ENCODE measurements around the gene UBL4A.

DNA sequence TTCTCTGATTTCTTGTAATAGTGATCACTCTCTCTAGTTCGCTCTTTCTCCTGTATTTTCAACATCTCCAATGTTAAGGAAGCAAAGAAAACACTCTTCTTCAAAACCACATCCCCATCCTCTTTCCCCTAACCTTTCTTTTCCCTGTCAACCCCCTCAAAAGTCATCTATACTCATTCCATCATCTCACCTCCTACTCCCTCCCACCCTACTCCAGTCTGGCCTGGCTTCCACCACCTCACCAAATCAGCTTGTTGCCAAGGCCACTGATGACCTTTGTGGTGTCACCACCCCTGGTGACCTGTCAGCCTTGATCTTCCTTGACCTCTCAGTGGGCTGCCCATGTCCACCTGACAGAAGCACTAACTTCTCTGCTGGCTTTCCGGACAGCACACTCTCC is 27.3 kb upstream of the UBL4A start:
- no peak for TF ChIP-seq TCF4 (CRISPR knock-in tag; IDR thresholded peaks at IDR 0.05; ENCODE audit: borderline replicate concordance)
- TF ChIP-seq RARB (CRISPR knock-in tag; IDR thresholded peaks at IDR 0.05) = no peak
- TF ChIP-seq, protein P1, sequence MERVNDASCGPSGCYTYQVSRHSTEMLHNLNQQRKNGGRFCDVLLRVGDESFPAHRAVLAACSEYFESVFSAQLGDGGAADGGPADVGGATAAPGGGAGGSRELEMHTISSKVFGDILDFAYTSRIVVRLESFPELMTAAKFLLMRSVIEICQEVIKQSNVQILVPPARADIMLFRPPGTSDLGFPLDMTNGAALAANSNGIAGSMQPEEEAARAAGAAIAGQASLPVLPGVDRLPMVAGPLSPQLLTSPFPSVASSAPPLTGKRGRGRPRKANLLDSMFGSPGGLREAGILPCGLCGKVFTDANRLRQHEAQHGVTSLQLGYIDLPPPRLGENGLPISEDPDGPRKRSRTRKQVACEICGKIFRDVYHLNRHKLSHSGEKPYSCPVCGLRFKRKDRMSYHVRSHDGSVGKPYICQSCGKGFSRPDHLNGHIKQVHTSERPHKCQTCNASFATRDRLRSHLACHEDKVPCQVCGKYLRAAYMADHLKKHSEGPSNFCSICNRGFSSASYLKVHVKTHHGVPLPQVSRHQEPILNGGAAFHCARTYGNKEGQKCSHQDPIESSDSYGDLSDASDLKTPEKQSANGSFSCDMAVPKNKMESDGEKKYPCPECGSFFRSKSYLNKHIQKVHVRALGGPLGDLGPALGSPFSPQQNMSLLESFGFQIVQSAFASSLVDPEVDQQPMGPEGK (CRISPR knock-in tag; IDR thresholded peaks at IDR 0.05; ENCODE audit: borderline replicate concordance) = no peak
- TF ChIP-seq PPARA (CRISPR knock-in tag; IDR thresholded peaks at IDR 0.05; ENCODE audit: borderline replicate concordance) = no peak
- TF ChIP-seq, protein P2, sequence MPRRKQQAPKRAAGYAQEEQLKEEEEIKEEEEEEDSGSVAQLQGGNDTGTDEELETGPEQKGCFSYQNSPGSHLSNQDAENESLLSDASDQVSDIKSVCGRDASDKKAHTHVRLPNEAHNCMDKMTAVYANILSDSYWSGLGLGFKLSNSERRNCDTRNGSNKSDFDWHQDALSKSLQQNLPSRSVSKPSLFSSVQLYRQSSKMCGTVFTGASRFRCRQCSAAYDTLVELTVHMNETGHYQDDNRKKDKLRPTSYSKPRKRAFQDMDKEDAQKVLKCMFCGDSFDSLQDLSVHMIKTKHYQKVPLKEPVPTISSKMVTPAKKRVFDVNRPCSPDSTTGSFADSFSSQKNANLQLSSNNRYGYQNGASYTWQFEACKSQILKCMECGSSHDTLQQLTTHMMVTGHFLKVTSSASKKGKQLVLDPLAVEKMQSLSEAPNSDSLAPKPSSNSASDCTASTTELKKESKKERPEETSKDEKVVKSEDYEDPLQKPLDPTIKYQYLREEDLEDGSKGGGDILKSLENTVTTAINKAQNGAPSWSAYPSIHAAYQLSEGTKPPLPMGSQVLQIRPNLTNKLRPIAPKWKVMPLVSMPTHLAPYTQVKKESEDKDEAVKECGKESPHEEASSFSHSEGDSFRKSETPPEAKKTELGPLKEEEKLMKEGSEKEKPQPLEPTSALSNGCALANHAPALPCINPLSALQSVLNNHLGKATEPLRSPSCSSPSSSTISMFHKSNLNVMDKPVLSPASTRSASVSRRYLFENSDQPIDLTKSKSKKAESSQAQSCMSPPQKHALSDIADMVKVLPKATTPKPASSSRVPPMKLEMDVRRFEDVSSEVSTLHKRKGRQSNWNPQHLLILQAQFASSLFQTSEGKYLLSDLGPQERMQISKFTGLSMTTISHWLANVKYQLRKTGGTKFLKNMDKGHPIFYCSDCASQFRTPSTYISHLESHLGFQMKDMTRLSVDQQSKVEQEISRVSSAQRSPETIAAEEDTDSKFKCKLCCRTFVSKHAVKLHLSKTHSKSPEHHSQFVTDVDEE (CRISPR knock-in tag; IDR thresholded peaks at IDR 0.05) = no peak
- TF ChIP-seq OSR1 (CRISPR knock-in tag; IDR thresholded peaks at IDR 0.05) = no peak
- no peak for TF ChIP-seq ZNF70 (CRISPR knock-in tag; IDR thresholded peaks at IDR 0.05)
- TF ChIP-seq BACH2 (CRISPR knock-in tag; IDR thresholded peaks at IDR 0.05; ENCODE audit: borderline replicate concordance) = no peak
- TF ChIP-seq ZFP30 (CRISPR knock-in tag; IDR thresholded peaks at IDR 0.05) = no peak
- TF ChIP-seq ESRRG (CRISPR knock-in tag; IDR thresholded peaks at IDR 0.05) = no peak
- TF ChIP-seq, protein P3, sequence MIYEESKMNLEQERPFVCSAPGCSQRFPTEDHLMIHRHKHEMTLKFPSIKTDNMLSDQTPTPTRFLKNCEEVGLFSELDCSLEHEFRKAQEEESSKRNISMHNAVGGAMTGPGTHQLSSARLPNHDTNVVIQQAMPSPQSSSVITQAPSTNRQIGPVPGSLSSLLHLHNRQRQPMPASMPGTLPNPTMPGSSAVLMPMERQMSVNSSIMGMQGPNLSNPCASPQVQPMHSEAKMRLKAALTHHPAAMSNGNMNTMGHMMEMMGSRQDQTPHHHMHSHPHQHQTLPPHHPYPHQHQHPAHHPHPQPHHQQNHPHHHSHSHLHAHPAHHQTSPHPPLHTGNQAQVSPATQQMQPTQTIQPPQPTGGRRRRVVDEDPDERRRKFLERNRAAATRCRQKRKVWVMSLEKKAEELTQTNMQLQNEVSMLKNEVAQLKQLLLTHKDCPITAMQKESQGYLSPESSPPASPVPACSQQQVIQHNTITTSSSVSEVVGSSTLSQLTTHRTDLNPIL (CRISPR knock-in tag; IDR thresholded peaks at IDR 0.05; ENCODE audit: low read depth) = no peak
- no peak for TF ChIP-seq ZFP3 (CRISPR knock-in tag; IDR thresholded peaks at IDR 0.05)
- no peak for TF ChIP-seq ZNF565 (CRISPR knock-in tag; conservative IDR thresholded peaks at IDR 0.05; ENCODE audit: low read depth)

Data from SK-N-SH treated with all-trans-retinoic acid at 6 μM for 48 hours (cell line).